Effector memory CD4-positive, alpha-beta T cell (primary cell): ENCODE measurements around the gene ATCAY.

Source experiments
- DNase-seq, 3 donors: peaks; one replicate each; pipeline ENCODE4 v3.0.0-alpha.2; 2020
- H3K27ac ChIP-seq: 2 replicates; pipeline ENCODE4 v1.7.0; 2013; ENCODE audit warnings: mild to moderate bottlenecking, low read length, moderate library complexity; ENCODE audit not compliant: insufficient read depth, poor library complexity, severe bottlenecking
- H3K27me3 ChIP-seq: replicated peaks from 2 replicates; pipeline ENCODE4 v1.7.0; 2013; ENCODE audit warnings: mild to moderate bottlenecking, low read length; ENCODE audit not compliant: insufficient read depth, control insufficient read depth, poor library complexity, severe bottlenecking
- H3K36me3 ChIP-seq: 2 replicates; pipeline ENCODE4 v1.7.0; 2013; ENCODE audit warnings: mild to moderate bottlenecking, low read length, moderate library complexity; ENCODE audit not compliant: control insufficient read depth, insufficient read depth
- H3K4me1 ChIP-seq: 2 replicates; pipeline ENCODE4 v1.7.0; 2013; ENCODE audit warnings: low read length, mild to moderate bottlenecking; ENCODE audit not compliant: control insufficient read depth, insufficient read depth, poor library complexity, severe bottlenecking
- H3K4me3 ChIP-seq: 2 replicates; pipeline ENCODE4 v1.7.0; 2013; ENCODE audit warnings: low read length, low read depth, mild to moderate bottlenecking; ENCODE audit not compliant: insufficient read depth, poor library complexity, severe bottlenecking
- H3K9me3 ChIP-seq: 2 replicates; pipeline ENCODE4 v1.7.0; 2013; ENCODE audit warnings: mild to moderate bottlenecking, low read length, moderate library complexity; ENCODE audit not compliant: control insufficient read depth

ATCAY gene

DNA sequence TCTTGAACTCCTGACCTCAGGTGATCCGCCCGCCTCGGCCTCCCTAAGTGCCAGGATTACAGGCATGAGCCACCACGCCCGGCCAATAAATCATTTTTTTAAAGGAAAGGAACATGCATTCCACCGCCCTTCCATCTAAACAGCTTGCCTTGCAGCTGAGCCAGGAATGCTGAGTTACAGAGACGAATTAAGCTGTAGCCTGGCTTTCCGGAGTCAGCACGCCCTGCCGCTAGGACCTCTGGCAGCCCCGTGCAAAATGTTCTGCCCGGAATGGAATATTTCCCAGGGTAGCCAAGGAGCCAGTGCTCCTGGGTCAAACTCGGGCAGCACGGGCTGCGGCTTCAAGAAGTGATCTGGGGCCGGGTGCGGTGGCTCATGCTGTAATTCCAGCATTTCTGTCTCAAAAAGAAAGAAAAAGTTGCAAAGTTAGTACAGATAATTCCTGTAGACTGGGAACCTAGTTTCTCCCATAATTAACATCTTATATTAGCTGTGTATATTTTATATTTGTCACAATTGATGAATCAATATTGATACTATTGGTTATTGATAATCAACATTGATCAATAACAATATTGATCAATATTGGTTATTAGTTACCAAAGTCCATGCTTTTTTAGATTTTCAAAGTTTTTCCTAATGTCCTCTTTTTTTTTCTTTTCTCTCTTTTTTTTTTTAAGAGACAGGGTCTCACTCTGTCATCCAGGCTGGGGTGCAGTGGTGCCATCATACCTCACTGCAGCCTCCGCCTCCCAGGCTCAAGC is 19.2 kb downstream of the ATCAY start:
- no peaks in the 10 kb centered on the region for H3K27me3 ChIP-seq
- no peaks in the 10 kb centered on the region for H3K9me3 ChIP-seq
- H3K36me3 ChIP-seq: no peaks in the 10 kb centered on the region
- DNase-seq: no peak
- no peak overlapping the region for H3K4me3 ChIP-seq
- H3K4me1 ChIP-seq: no peaks in the 10 kb centered on the region
- no peak overlapping the region for H3K27ac ChIP-seq

DNA sequence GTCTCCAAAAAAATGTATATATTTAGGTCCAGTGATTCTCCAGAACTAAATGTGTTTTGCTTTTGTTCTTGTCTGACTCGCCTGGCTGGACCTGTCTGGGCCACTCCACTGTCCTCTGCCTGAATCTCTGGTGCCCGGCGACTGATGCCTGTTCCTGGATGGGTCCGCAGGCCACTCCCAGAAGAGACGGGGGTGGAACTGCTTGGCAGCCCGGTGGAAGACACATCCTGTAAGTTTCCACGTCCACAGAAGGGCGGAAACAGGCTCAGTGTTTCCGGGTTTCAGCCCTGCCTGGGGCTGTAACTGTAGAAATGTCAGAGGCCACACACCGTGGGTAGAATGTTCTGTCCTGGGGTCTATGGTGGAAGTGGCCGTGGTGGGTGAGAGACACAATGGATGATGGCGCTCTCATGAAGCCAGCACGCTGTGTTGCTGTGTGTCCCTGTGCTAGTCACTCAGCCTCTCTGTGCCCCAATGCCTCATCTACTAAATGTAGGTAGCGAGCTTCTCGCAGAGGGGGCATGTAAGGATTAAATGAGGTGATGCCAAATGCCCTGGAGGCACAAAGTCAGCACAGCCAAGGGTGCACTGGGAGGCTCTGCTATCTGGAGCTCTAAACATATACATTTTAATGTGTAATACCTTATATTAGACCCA is 22.0 kb downstream of the ATCAY start:
- no peak overlapping the region for H3K4me3 ChIP-seq
- no peak for DNase-seq
- H3K27me3 ChIP-seq: no peaks in the 10 kb centered on the region
- no peaks in the 10 kb centered on the region for H3K4me1 ChIP-seq
- no peaks in the 10 kb centered on the region for H3K36me3 ChIP-seq
- H3K27ac ChIP-seq: no peak overlapping the region
- no peaks in the 10 kb centered on the region for H3K9me3 ChIP-seq

DNA sequence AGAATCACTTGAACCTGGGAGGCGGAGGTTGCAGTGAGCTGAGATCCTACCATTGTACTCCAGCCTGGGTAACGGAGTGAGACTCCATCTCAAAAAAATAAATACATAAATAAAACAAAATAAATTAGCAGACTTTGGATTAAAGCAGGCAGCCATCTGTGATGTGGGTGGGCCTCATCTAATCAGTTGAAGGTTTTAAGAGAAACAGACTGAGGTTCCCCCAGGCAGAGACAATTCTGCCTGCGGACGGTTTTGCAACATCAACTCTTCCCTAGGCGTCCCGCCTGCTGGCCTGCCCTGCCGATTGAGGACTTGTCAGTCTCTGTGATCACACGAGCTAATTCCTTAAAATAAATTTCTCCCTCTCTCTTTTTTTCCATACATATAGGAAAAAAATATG is 23.7 kb downstream of the ATCAY start:
- no peaks in the 10 kb centered on the region for H3K9me3 ChIP-seq
- no peak for DNase-seq

GRCh38 chr19:3907626-3908265 is 27.3 kb downstream of the ATCAY start:
- no peaks in the 10 kb centered on the region for H3K4me1 ChIP-seq
- no peaks in the 10 kb centered on the region for H3K27me3 ChIP-seq
- no peaks in the 10 kb centered on the region for H3K36me3 ChIP-seq
- H3K9me3 ChIP-seq: no peaks in the 10 kb centered on the region
- H3K4me3 ChIP-seq: no peak overlapping the region
- H3K27ac ChIP-seq: no peak overlapping the region
- DNase-seq: no peak

More for the DNA sequence above, 23.7 kb downstream of the ATCAY start:
- Histone ChIP-seq H3K27ac (no peak overlapping the region), H3K4me3 (no peak overlapping the region), H3K36me3 (no peaks in the 10 kb centered on the region), H3K27me3 (no peaks in the 10 kb centered on the region), H3K4me1 (no peaks in the 10 kb centered on the region)

DNA sequence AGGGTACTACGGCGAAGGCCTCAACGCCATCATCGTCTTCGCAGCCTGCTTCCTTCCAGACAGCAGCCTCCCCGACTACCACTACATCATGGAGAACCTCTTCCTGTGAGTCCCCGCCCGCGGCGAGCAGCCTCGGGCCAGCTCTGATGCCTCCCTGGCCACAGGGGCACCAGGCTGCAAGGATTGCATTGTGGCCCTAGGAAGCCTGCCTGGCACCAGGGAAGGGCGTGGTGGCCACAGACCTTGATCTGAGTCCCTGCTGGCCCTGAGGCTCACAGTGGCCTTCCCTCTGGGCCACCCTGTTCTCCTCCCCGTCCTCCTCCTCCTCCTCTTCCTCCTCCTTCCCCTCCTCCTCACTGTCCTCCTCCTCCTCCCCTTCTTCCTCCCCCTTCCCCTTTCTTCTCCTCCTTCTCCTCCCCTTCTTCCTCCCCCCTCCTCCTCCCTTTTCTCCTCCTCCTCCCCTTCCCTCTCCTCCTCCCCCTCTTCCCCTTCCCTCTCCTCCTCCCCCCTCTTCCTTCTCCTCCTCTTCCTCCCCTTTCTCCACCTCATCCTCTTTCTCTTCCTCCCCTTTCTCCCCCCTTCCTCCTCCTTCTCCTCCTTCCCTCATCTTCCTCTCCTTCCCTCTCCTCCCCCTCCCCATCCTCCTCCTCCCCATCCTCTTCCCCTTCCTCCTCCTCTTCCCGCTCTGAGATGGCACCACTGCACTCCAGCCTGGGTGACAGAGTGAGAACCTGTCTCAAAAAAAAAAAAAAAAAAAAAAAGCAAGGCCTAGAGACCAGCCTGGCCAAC is 28.0 kb downstream of the ATCAY start:
- no peaks in the 10 kb centered on the region for H3K9me3 ChIP-seq
- no peaks in the 10 kb centered on the region for H3K36me3 ChIP-seq
- H3K4me3 ChIP-seq: no peak overlapping the region
- DNase-seq: no peak
- H3K27me3 ChIP-seq: no peaks in the 10 kb centered on the region
- H3K27ac ChIP-seq: no peak overlapping the region
- H3K4me1 ChIP-seq: no peaks in the 10 kb centered on the region

DNA sequence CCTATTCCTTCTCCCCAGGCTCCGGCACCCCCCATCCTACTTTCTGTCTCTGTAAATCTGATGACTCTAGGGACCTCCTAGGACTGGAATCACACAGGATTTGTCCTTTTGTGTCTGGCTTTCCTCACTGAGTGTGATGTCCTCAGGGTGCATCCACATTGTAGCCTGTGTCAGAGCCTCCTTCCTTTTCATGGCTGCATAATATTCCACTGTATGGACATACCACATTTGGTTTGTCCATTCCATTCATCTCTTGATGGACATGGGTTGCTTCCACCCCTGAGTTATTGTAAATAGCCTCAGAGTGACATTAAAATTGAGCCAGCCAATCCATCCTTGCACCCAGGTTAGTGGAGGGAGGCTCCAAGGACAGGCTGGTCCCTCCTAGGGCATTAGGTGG is 29.6 kb downstream of the ATCAY start:
- Histone ChIP-seq H3K27ac (no peak overlapping the region), H3K4me3 (no peak overlapping the region), H3K4me1 (no peaks in the 10 kb centered on the region), H3K36me3 (no peaks in the 10 kb centered on the region), H3K27me3 (no peaks in the 10 kb centered on the region), H3K9me3 (no peaks in the 10 kb centered on the region)
- no peak for DNase-seq

DNA sequence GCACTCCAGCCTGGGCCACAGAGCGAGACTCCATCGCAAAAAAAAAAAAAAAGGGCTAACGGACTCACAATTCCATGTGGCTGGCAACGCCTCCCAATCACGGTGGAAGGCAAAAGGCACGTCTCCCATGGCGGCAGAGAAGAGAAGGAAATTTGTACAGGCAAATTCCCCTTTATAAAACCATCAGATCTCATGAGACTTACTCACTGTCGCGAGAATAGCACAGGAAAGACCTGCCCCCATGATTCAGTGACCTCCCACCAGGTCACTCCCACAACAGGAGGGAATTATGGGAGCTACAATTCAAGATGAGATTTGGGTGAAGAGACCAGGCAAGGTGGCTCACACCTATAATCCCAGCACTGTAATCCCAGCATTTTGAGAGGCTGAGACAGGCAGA is 33.7 kb downstream of the ATCAY start:
- Histone ChIP-seq H3K27me3 (no peaks in the 10 kb centered on the region), H3K27ac (no peak overlapping the region), H3K4me1 (no peaks in the 10 kb centered on the region), H3K36me3 (no peaks in the 10 kb centered on the region), H3K9me3 (no peaks in the 10 kb centered on the region), H3K4me3 (no peak overlapping the region)
- DNase-seq: no peak

- Histone ChIP-seq H3K9me3 (no peaks in the 10 kb centered on the region), H3K27ac (no peak overlapping the region), H3K4me1 (no peaks in the 10 kb centered on the region), H3K27me3 (no peaks in the 10 kb centered on the region), H3K4me3 (no peak overlapping the region), H3K36me3 (no peaks in the 10 kb centered on the region)
- no peak for DNase-seq
These were observed 35.5 kb downstream of the ATCAY start for GRCh38 chr19:3916033-3916432.

GRCh38 chr19:3919793-3920192 is 39.3 kb downstream of the ATCAY start:
- no peak overlapping the region for H3K27ac ChIP-seq
- no peaks in the 10 kb centered on the region for H3K4me1 ChIP-seq

More at GRCh38 chr19:3919793-3920192, 39.3 kb downstream of the ATCAY start:
- H3K4me3 ChIP-seq: no peak overlapping the region
- DNase-seq: no peak
- no peaks in the 10 kb centered on the region for H3K27me3 ChIP-seq
- H3K36me3 ChIP-seq: no peaks in the 10 kb centered on the region
- H3K9me3 ChIP-seq: peaks cover 8% of the 10 kb centered on the region
